Measurements from ENCODE around the gene SORCS2.

GRCh38 chr4:7760228-7760627, 567.9 kb downstream of the SORCS2 start:
- TF ChIP-seq CTCF (IDR thresholded peaks at IDR 0.05 in 4 of 5, conservative IDR thresholded peaks at IDR 0.05 in 1 of 5) (no peak), POLR2A (IDR thresholded peaks at IDR 0.05) (no peak)

Data from gastrocnemius medialis (tissue), 4 donors.